Measurements from ENCODE around the gene MACROH2A1.

The MACROH2A1 gene

GRCh38 chr5:135323701-135324132, 75.3 kb downstream of the MACROH2A1 start:
- H3K27ac ChIP-seq = no peak overlapping the region
- no peak for TF ChIP-seq CTCF (conservative IDR thresholded peaks at IDR 0.05; ENCODE audit: low read depth)
- DNase-seq (ENCODE audit: low spot score) = no peak
- CTCF ChIA-PET = interaction anchor here (0.8 kb wide), 1 partner anchor 132 kb away, joined by 3 read pairs; no protein-coding TSS in a partner anchor
- POLR2A ChIA-PET (ENCODE audit: low non-redundant PET) = no interaction called here

- no peak for DNase-seq (ENCODE audit: low spot score)
- no peak overlapping the region for H3K27ac ChIP-seq
- POLR2A ChIA-PET (ENCODE audit: low non-redundant PET) = no interaction called here
- CTCF ChIA-PET = interaction anchor here (0.8 kb wide), 1 partner anchor 132 kb away, joined by 3 read pairs; no protein-coding TSS in a partner anchor
- no peak for TF ChIP-seq CTCF (conservative IDR thresholded peaks at IDR 0.05; ENCODE audit: low read depth)
Observed at GRCh38 chr5:135323227-135323626, 75.8 kb downstream of the MACROH2A1 start.

GRCh38 chr5:135322744-135323143, 76.3 kb downstream of the MACROH2A1 start:
- no peak for DNase-seq (ENCODE audit: low spot score)
- no peak overlapping the region for H3K27ac ChIP-seq
- POLR2A ChIA-PET (ENCODE audit: low non-redundant PET) = no interaction called here
- TF ChIP-seq CTCF (conservative IDR thresholded peaks at IDR 0.05; ENCODE audit: low read depth) = no peak
- CTCF ChIA-PET = interaction anchor here (0.6 kb wide), 1 partner anchor 141 kb away, joined by 3 read pairs; no protein-coding TSS in a partner anchor

- ChIA-PET POLR2A (ENCODE audit: low non-redundant PET) (no interaction called here), CTCF (interaction anchor here (0.6 to 0.9 kb wide), 2 partner anchors 83 to 141 kb away, joined by 3 to 4 read pairs; no protein-coding TSS in a partner anchor)
- no peak for DNase-seq (ENCODE audit: low spot score)
- no peak for TF ChIP-seq CTCF (conservative IDR thresholded peaks at IDR 0.05; ENCODE audit: low read depth)
- H3K27ac ChIP-seq = no peak overlapping the region
Observed at GRCh38 chr5:135322271-135322670, 76.8 kb downstream of the MACROH2A1 start.

- DNase-seq (ENCODE audit: low spot score) = no peak
- ChIA-PET CTCF (interaction anchor here (0.6 to 0.9 kb wide), 5 partner anchors 56 to 375 kb away, joined by 3 to 5 read pairs (median 4); no protein-coding TSS in a partner anchor), POLR2A (ENCODE audit: low non-redundant PET) (no interaction called here)
- no peak overlapping the region for H3K27ac ChIP-seq
- TF ChIP-seq CTCF (conservative IDR thresholded peaks at IDR 0.05; ENCODE audit: low read depth) = no peak
Observed at GRCh38 chr5:135320718-135321484, 78.1 kb downstream of the MACROH2A1 start.

GRCh38 chr5:135319928-135320606, 79.0 kb downstream of the MACROH2A1 start:
- TF ChIP-seq CTCF (conservative IDR thresholded peaks at IDR 0.05; ENCODE audit: low read depth) = no peak
- CTCF ChIA-PET = no interaction called here
- no peak overlapping the region for H3K27ac ChIP-seq
- POLR2A ChIA-PET (ENCODE audit: low non-redundant PET) = no interaction called here
- no peak for DNase-seq (ENCODE audit: low spot score)

Data from RWPE1 (cell line).